Measurements from ENCODE around the gene KLC4.

DNA sequence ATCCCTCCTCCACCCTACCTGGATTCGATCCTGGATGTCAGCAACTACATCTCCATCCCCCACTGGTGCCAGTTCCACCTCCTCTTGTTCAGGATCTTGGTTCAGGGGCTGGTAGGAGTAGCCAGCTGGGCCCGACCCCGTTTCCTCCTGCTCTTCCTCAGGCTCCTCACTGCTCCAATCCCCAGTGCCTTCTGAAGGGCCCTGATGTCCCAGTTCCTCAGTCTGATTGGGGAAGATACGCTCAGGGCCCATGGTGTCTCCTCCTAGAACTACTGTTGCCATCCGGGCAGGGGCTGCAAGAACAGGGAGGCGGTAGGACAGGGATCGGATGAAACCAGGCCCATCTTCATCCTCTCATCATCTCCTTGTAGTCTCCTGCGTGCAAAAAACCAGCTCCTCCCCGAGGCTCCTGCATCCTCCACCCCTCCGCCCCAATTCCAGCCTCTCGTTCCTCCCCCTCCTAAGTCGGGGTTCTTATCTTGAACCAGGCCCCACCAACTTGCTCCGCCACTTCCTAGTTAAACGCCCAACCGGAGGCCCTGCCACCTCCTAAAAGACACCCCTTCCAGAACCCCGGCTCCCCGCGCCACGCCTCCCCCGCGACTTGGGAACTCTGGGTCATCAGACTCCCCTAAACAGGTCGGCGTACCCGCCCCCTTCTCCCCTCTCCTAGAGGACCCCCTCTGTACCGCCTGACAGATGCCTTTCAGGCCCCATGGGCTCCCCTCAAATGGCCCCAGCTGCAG, 46.2 kb upstream of the KLC4 start:
- TF ChIP-seq EGR1 (IDR thresholded peaks at IDR 0.05): 0 out of 2 replicates have a peak, but pooled peaks have one; percentile 4
- TF ChIP-seq MAX (IDR thresholded peaks at IDR 0.05): no peak
- TF ChIP-seq REST (IDR thresholded peaks at IDR 0.05; ENCODE audit: low read depth): no peak
- TF ChIP-seq, protein P1, sequence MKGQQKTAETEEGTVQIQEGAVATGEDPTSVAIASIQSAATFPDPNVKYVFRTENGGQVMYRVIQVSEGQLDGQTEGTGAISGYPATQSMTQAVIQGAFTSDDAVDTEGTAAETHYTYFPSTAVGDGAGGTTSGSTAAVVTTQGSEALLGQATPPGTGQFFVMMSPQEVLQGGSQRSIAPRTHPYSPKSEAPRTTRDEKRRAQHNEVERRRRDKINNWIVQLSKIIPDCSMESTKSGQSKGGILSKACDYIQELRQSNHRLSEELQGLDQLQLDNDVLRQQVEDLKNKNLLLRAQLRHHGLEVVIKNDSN (IDR thresholded peaks at IDR 0.05): no peak
- no peak for TF ChIP-seq TEAD4 (IDR thresholded peaks at IDR 0.05)
- no peak for TF ChIP-seq RAD21 (IDR thresholded peaks at IDR 0.05; ENCODE audit: low read depth)
- no peak for TF ChIP-seq TAF1 (IDR thresholded peaks at IDR 0.05; ENCODE audit: low read depth)
- no peak for TF ChIP-seq FOXM1 (IDR thresholded peaks at IDR 0.05; ENCODE audit: borderline replicate concordance, low read depth)
- TF ChIP-seq EP300 (IDR thresholded peaks at IDR 0.05; ENCODE audit: borderline replicate concordance): no peak
